Caco-2 (cell line): Measurements from ENCODE around the gene VKORC1. TPM values are rescaled to one million over a fixed set of nuclear protein-coding genes. Genes with fewer than 3 reads are reported as not detected.

Experiments
- BruUV-seq: library from RNA; stranded (reverse); fragments of 400-500 nt; replicated peaks from 2 replicates; lab custom pipeline; 2021; lab: Mats Ljungman, UMichigan
- CTCF ChIA-PET: fragments of 300-600 bp; sonication (Branson Sonifier 250); formaldehyde crosslinking; loops from one replicate; lab custom pipeline; 2022; ENCODE audit warnings: antibody characterized with exemption; lab: Charles Lee
- POLR2A ChIA-PET: fragments of 300-600 bp; sonication (Branson Sonifier 250); formaldehyde crosslinking; loops from one replicate; lab custom pipeline; 2022; ENCODE audit warnings: antibody characterized with exemption; lab: Charles Lee
- DNase-seq, 2 experiments: peaks; one replicate each; pipeline versions ENCODE4 v3.0.0 to v3.0.0-alpha.2; 2020 to 2022
- H3K27me3 ChIP-seq: replicated peaks from 2 replicates; pipeline ENCODE4 v1.6.0; 2011; ENCODE audit warnings: low read length; ENCODE audit not compliant: control insufficient read depth, insufficient read depth
- H3K36me3 ChIP-seq: 2 replicates; pipeline ENCODE4 v1.5.1; 2011; ENCODE audit warnings: low read length; ENCODE audit not compliant: control insufficient read depth, insufficient read depth
- H3K4me1 ChIP-seq: fragments of 250-450 bp; sonication (Bioruptor Pico); 2 replicates; pipeline ENCODE4 v1.5.1; 2020; ENCODE audit warnings: mild to moderate bottlenecking
- H3K4me3 ChIP-seq: 2 replicates; pipeline ENCODE4 v1.5.1; 2011; ENCODE audit warnings: low read depth, mild to moderate bottlenecking, control low read depth, low read length
- H3K9me3 ChIP-seq: fragments of 250-450 bp; sonication (Bioruptor Pico); 2 replicates; pipeline ENCODE4 v1.5.1; 2020; ENCODE audit warnings: mild to moderate bottlenecking, moderate library complexity
- H3K27ac Mint-ChIP-seq: one replicate; pipeline ENCODE4 v1.8.0; 2022; ENCODE audit warnings: mixed read lengths; ENCODE audit not compliant: unreplicated experiment
- H3K27me3 Mint-ChIP-seq: one replicate; pipeline ENCODE4 v1.8.0; 2022; ENCODE audit warnings: mixed read lengths; ENCODE audit not compliant: insufficient read depth, unreplicated experiment
- H3K36me3 Mint-ChIP-seq: one replicate; pipeline ENCODE4 v1.8.0; 2022; ENCODE audit warnings: mild to moderate bottlenecking, mixed read lengths; ENCODE audit not compliant: insufficient read depth, unreplicated experiment
- H3K4me1 Mint-ChIP-seq: one replicate; pipeline ENCODE4 v1.8.0; 2022; ENCODE audit warnings: low read depth, mixed read lengths; ENCODE audit not compliant: unreplicated experiment
- H3K4me3 Mint-ChIP-seq: one replicate; pipeline ENCODE4 v1.8.0; 2022; ENCODE audit warnings: mild to moderate bottlenecking, moderate library complexity, mixed read lengths; ENCODE audit not compliant: unreplicated experiment
- H3K9me3 Mint-ChIP-seq: one replicate; pipeline ENCODE4 v1.8.0; 2022; ENCODE audit warnings: mixed read lengths; ENCODE audit not compliant: unreplicated experiment
- CTCF ChIP-seq, 2 experiments: fragments of 200-600 bp in 1 of 2; IDR thresholded peaks; 1 replicate in 1 of 2; 2 replicates in 1 of 2; pipeline versions ENCODE4 v1.5.1 to v1.8.0; 2011 to 2022; ENCODE audit warnings: antibody characterized with exemption in 1 of 2, control low read depth in 1 of 2, inconsistent platforms in 1 of 2, low read depth in 1 of 2, low read length in 1 of 2, mild to moderate bottlenecking in 1 of 2, moderate library complexity in 1 of 2; ENCODE audit not compliant: insufficient read depth in 1 of 2, severe bottlenecking in 1 of 2, unreplicated experiment in 1 of 2
- intact Hi-C: fragments of 100-400 bp; cut with micrococcal nuclease; formaldehyde crosslinking; loops from one replicate; pipeline ENCODE4 v1.10.0; 2022; ENCODE audit not compliant: unreplicated experiment
- total RNA-seq: library from RNA; stranded (reverse); gene quantifications from 2 replicates; pipeline ENCODE4 v1.2.3, GENCODE V29; 2022

VKORC1 gene
- total RNA-seq, 1 experiment from 2014 or later, result 61.3 TPM

- BruUV-seq, result no TSS peak
- H3K4me1 ChIP-seq, result peaks cover under 1% of the 10 kb centered on the region
- no peaks in the 10 kb centered on the region for H3K27me3 ChIP-seq
- intact Hi-C loops, result loop anchor here (5.0 kb wide), 1 partner anchor 34 kb away; no protein-coding TSS in a partner anchor
- peak within 1 kb of the TSS; percentile 97 for H3K4me3 ChIP-seq
- Mint-ChIP-seq H3K9me3 (peaks cover 7% of the 10 kb centered on the region), H3K27me3 (no peaks in the 10 kb centered on the region), H3K36me3 (peaks cover 13% of the 10 kb centered on the region), H3K4me1 (peaks cover 6% of the 10 kb centered on the region), H3K4me3 (peak within 1 kb of the TSS; percentile 79), H3K27ac (peak within 1 kb of the TSS; percentile 73)
- ChIA-PET POLR2A (no interaction called here), CTCF (interaction anchor here (0.5 kb wide), 1 partner anchor 26 kb away, joined by 3 read pairs; no protein-coding TSS in a partner anchor)
- H3K36me3 ChIP-seq, result no peaks in the 10 kb centered on the region
- TF ChIP-seq CTCF (IDR thresholded peaks at IDR 0.05; ENCODE audit: insufficient read depth in 1 of 2, low read depth in 1 of 2, low read length in 1 of 2, severe bottlenecking in 1 of 2, unreplicated experiment in 1 of 2), result no peak
- no peaks in the 10 kb centered on the region for H3K9me3 ChIP-seq
- DNase-seq, result peak; percentile 64 to 75
Observed at GRCh38 chr16:31108035-31108793, 13.6 kb upstream of the VKORC1 start, which contains the start of gene BCKDK. Gene BCKDK, plus strand, starts transcription at chr16:31108386. Its CDS starts 838 bp downstream, at chr16:31109224.

- CTCF ChIA-PET, result interaction anchor here (0.5 kb wide), 1 partner anchor 27 kb away, joined by 3 read pairs; no protein-coding TSS in a partner anchor
- H3K27me3 Mint-ChIP-seq, result no peaks in the 10 kb centered on the region
- BruUV-seq, result no TSS peak
- Histone ChIP-seq H3K4me1 (no peaks in the 10 kb centered on the region), H3K4me3 (peak overlapping the region; percentile 97; the same call in 1 of the 2 replicates), H3K9me3 (no peaks in the 10 kb centered on the region), H3K27me3 (no peaks in the 10 kb centered on the region), H3K36me3 (no peaks in the 10 kb centered on the region)
- POLR2A ChIA-PET, result no interaction called here
- TF ChIP-seq CTCF (IDR thresholded peaks at IDR 0.05; ENCODE audit: insufficient read depth in 1 of 2, low read depth in 1 of 2, low read length in 1 of 2, severe bottlenecking in 1 of 2, unreplicated experiment in 1 of 2), result no peak
- H3K36me3 Mint-ChIP-seq, result peaks cover 13% of the 10 kb centered on the region
- intact Hi-C loops, result loop anchor here (5.0 kb wide), 1 partner anchor 35 kb away; no protein-coding TSS in a partner anchor
- H3K4me1 Mint-ChIP-seq, result peaks cover 6% of the 10 kb centered on the region
- peaks cover 9% of the 10 kb centered on the region for H3K9me3 Mint-ChIP-seq
- H3K4me3 Mint-ChIP-seq, result peak overlapping the region; percentile 79
- no peak overlapping the region for H3K27ac Mint-ChIP-seq
- no peak for DNase-seq
Observed at GRCh38 chr16:31107465-31107867, 12.9 kb upstream of the VKORC1 start.

GRCh38 chr16:31106509-31107464, 12.2 kb upstream of the VKORC1 start:
- intact Hi-C loops, result loop anchor here (5.0 kb wide), 1 partner anchor 36 kb away; no protein-coding TSS in a partner anchor
- peaks cover 9% of the 10 kb centered on the region for H3K9me3 Mint-ChIP-seq
- Histone ChIP-seq H3K9me3 (no peaks in the 10 kb centered on the region), H3K27me3 (no peaks in the 10 kb centered on the region), H3K36me3 (no peaks in the 10 kb centered on the region), H3K4me3 (no peak overlapping the region), H3K4me1 (no peaks in the 10 kb centered on the region)
- H3K27ac Mint-ChIP-seq, result no peak overlapping the region
- H3K4me1 Mint-ChIP-seq, result peaks cover 6% of the 10 kb centered on the region
- POLR2A ChIA-PET, result no interaction called here
- no TSS peak for BruUV-seq
- H3K27me3 Mint-ChIP-seq, result no peaks in the 10 kb centered on the region
- no peak for TF ChIP-seq CTCF (IDR thresholded peaks at IDR 0.05; ENCODE audit: insufficient read depth in 1 of 2, low read depth in 1 of 2, low read length in 1 of 2, severe bottlenecking in 1 of 2, unreplicated experiment in 1 of 2)
- peaks cover 13% of the 10 kb centered on the region for H3K36me3 Mint-ChIP-seq
- H3K4me3 Mint-ChIP-seq, result no peak overlapping the region
- no peak for DNase-seq
- CTCF ChIA-PET, result interaction anchor here (0.6 kb wide), 1 partner anchor 320 kb away, joined by 4 read pairs; no protein-coding TSS in a partner anchor
